DOHH2 (cell line): Measurements from ENCODE around the gene RSL1D1.

Experiments used
- H3F3A ChIP-seq: fragments of 200-600 bp; sonication (generic), shearing (Covaris generic); 2 replicates; pipeline ENCODE4 v1.6.0; 2016; ENCODE audit warnings: antibody characterized with exemption, mild to moderate bottlenecking; ENCODE audit not compliant: control insufficient read depth, insufficient read depth
- H3K27ac ChIP-seq: fragments of 200-600 bp; sonication (generic); 2 replicates; pipeline ENCODE4 v1.5.1; 2014; ENCODE audit warnings: low read depth, mild to moderate bottlenecking, low read length, moderate library complexity
- H3K27me3 ChIP-seq: fragments of 200-600 bp; sonication (generic); 2 replicates; pipeline ENCODE4 v1.6.1; 2014; ENCODE audit warnings: mild to moderate bottlenecking, low read length, mixed read lengths; ENCODE audit not compliant: control insufficient read depth
- H3K36me3 ChIP-seq: fragments of 200-600 bp; sonication (generic); 2 replicates; pipeline ENCODE4 v1.6.1; 2014; ENCODE audit warnings: mild to moderate bottlenecking, low read length, moderate library complexity, mixed read lengths; ENCODE audit not compliant: control insufficient read depth
- H3K4me1 ChIP-seq: fragments of 200-600 bp; sonication (generic); 2 replicates; pipeline ENCODE4 v1.6.1; 2014; ENCODE audit warnings: mild to moderate bottlenecking, low read length, mixed read lengths; ENCODE audit not compliant: control insufficient read depth
- H3K4me2 ChIP-seq: fragments of 200-600 bp; sonication (generic); 2 replicates; pipeline ENCODE4 v1.6.0; 2014; ENCODE audit warnings: mild to moderate bottlenecking, low read length, moderate library complexity
- H3K4me3 ChIP-seq: fragments of 200-600 bp; sonication (generic); 2 replicates; pipeline ENCODE4 v1.5.1; 2014; ENCODE audit warnings: mild to moderate bottlenecking, low read length, mixed read lengths
- H3K79me2 ChIP-seq: fragments of 200-600 bp; sonication (generic); 2 replicates; pipeline ENCODE4 v1.6.1; 2014; ENCODE audit warnings: mild to moderate bottlenecking, low read length, mixed read lengths; ENCODE audit not compliant: control insufficient read depth
- H3K9me2 ChIP-seq: fragments of 200-600 bp; sonication (generic); replicated peaks from 2 replicates; pipeline ENCODE4 v1.6.1; 2014; ENCODE audit warnings: mild to moderate bottlenecking, low read length, mixed read lengths; ENCODE audit not compliant: control insufficient read depth
- H3K9me3 ChIP-seq: fragments of 200-600 bp; sonication (generic); 2 replicates; pipeline ENCODE4 v1.6.1; 2014; ENCODE audit warnings: antibody characterized with exemption, low read length, mixed read lengths; ENCODE audit not compliant: control insufficient read depth, insufficient read depth
- H4K20me1 ChIP-seq: fragments of 200-600 bp; sonication (generic); 2 replicates; pipeline ENCODE4 v1.6.0; 2014; ENCODE audit warnings: low read depth, mild to moderate bottlenecking, antibody characterized with exemption, low read length, moderate library complexity; ENCODE audit not compliant: control insufficient read depth, insufficient read depth
- CTCF ChIP-seq: fragments of 200-600 bp; sonication (generic); IDR thresholded peaks from one replicate; pipeline ENCODE4 v1.5.1; 2014; ENCODE audit warnings: antibody characterized with exemption, mild to moderate bottlenecking, low read depth, low read length; ENCODE audit not compliant: poor library complexity, severe bottlenecking
- EZH2phosphoT487 ChIP-seq: fragments of 200-600 bp; sonication (generic); IDR thresholded peaks from 2 replicates; pipeline ENCODE4 v1.6.1; 2017; ENCODE audit warnings: borderline replicate concordance, mild to moderate bottlenecking, antibody characterized with exemption, low read length, moderate library complexity, mixed read lengths

Gene RSL1D1

GRCh38 chr16:11852092-11852809 lies 909 bp upstream of the RSL1D1 start:
- peak overlapping the region; percentile 65 for H3K4me2 ChIP-seq
- peak overlapping the region; percentile 39 for H3K27ac ChIP-seq
- peaks cover 34% of the 10 kb centered on the region for H3K4me1 ChIP-seq
- no peaks in the 10 kb centered on the region for H3K27me3 ChIP-seq
- TF ChIP-seq EZH2phosphoT487 = no peak
- no peak for TF ChIP-seq CTCF
- peaks cover 28% of the 10 kb centered on the region; the same call in 1 of the 2 replicates for H4K20me1 ChIP-seq
- H3K9me3 ChIP-seq = no peaks in the 10 kb centered on the region
- H3K9me2 ChIP-seq = no peaks in the 10 kb centered on the region
- peaks cover 97% of the 10 kb centered on the region for H3K79me2 ChIP-seq
- H3K36me3 ChIP-seq = peaks cover 45% of the 10 kb centered on the region
- peak overlapping the region; percentile 87 for H3K4me3 ChIP-seq
- H3F3A ChIP-seq = no peaks in the 10 kb centered on the region; the same call in 1 of the 2 replicates

- Histone ChIP-seq H4K20me1 (peaks cover 24% of the 10 kb centered on the region; the same call in 1 of the 2 replicates), H3K27ac (no peak overlapping the region)
- TF ChIP-seq CTCF (no peak), EZH2phosphoT487 (no peak)
Measured at GRCh38 chr16:11848842-11849241, 2.5 kb downstream of the RSL1D1 start.

DNA sequence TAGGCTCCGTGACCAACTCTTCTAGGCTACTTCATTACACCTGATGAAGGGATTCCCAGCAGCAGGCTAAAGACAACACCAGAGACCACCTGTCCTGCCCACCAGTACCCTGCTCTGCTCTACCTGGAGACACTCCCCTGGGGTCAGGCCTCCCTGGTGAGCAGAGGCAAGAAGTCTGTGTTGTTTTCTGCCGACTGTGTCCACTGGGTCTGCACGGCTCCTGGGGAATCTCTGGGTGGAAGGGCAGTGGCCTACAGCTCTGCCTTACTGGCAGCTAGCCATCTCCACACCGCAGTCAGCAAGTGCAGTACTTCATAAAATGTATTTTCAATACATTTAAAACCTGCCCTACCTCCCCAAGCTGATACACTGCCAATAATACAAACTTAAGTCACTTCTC lies 6.8 kb downstream of the RSL1D1 start:
- Histone ChIP-seq H3K4me3 (no peak overlapping the region), H4K20me1 (peaks cover 21% of the 10 kb centered on the region; the same call in 1 of the 2 replicates), H3K9me3 (no peaks in the 10 kb centered on the region), H3K9me2 (no peaks in the 10 kb centered on the region), H3K27ac (no peak overlapping the region), H3F3A (peaks cover 2% of the 10 kb centered on the region; the same call in 1 of the 2 replicates), H3K27me3 (no peaks in the 10 kb centered on the region), H3K4me2 (no peak overlapping the region), H3K36me3 (peaks cover 91% of the 10 kb centered on the region), H3K4me1 (peaks cover 12% of the 10 kb centered on the region), H3K79me2 (peaks cover 57% of the 10 kb centered on the region)
- TF ChIP-seq CTCF = no peak
- TF ChIP-seq EZH2phosphoT487 = no peak

More at GRCh38 chr16:11848842-11849241, 2.5 kb downstream of the RSL1D1 start:
- Histone ChIP-seq H3K4me1 (peaks cover 28% of the 10 kb centered on the region), H3K9me3 (no peaks in the 10 kb centered on the region), H3K36me3 (peaks cover 72% of the 10 kb centered on the region), H3K27me3 (no peaks in the 10 kb centered on the region), H3F3A (no peaks in the 10 kb centered on the region; the same call in 1 of the 2 replicates), H3K4me3 (peak overlapping the region; percentile 10; the same call in 1 of the 2 replicates), H3K4me2 (peak overlapping the region; percentile 41), H3K79me2 (peaks cover 93% of the 10 kb centered on the region), H3K9me2 (no peaks in the 10 kb centered on the region)
